ENCODE data around the gene MYH6.

DNA sequence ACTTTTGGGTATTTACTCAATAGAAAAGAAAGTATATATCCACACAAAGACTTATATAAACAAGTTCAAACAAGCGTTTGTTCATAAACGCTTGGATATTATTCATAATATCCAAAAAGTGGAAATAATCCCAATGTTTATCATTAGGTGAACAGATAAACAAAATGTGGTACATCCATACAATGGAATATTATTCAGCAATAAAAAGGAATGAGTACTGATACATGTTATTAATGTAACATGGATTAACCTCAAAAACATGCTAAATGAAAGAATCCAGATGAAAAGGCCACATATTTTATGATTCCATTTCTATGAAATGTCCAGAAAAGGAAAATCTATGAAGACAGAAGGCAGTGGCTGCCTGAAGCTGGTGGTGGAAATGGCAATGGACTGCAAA is 44.2 kb upstream of the MYH6 start:
- TF ChIP-seq, protein P1, sequence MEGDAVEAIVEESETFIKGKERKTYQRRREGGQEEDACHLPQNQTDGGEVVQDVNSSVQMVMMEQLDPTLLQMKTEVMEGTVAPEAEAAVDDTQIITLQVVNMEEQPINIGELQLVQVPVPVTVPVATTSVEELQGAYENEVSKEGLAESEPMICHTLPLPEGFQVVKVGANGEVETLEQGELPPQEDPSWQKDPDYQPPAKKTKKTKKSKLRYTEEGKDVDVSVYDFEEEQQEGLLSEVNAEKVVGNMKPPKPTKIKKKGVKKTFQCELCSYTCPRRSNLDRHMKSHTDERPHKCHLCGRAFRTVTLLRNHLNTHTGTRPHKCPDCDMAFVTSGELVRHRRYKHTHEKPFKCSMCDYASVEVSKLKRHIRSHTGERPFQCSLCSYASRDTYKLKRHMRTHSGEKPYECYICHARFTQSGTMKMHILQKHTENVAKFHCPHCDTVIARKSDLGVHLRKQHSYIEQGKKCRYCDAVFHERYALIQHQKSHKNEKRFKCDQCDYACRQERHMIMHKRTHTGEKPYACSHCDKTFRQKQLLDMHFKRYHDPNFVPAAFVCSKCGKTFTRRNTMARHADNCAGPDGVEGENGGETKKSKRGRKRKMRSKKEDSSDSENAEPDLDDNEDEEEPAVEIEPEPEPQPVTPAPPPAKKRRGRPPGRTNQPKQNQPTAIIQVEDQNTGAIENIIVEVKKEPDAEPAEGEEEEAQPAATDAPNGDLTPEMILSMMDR (IDR thresholded peaks at IDR 0.05): no peak
- TF ChIP-seq POLR2AphosphoS5 (IDR thresholded peaks at IDR 0.05; ENCODE audit: insufficient read depth in 1 of 2, low read depth in 1 of 2): no peak
